Common myeloid progenitor, CD34-positive (primary cell): ENCODE results near the gene SSR3.

Experiments
- CTCF ChIA-PET: fragments of 350-600 bp; sonication (Branson Sonifier 250); formaldehyde crosslinking; loops from one replicate; lab custom pipeline; 2021; ENCODE audit warnings: antibody characterized with exemption; lab: Charles Lee
- POLR2A ChIA-PET: fragments of 350-600 bp; sonication (Branson Sonifier 250); formaldehyde crosslinking; loops from one replicate; lab custom pipeline; 2021; ENCODE audit warnings: antibody characterized with exemption; lab: Charles Lee
- DNase-seq, 3 donors: peaks; one replicate each; pipeline versions ENCODE4 v3.0.0 to v3.0.0-alpha.2; 2013
- H3K27ac ChIP-seq, 2 experiments: 1 replicate in 1 of 2; 2 replicates in 1 of 2; pipeline ENCODE4 v1.7.0; 2013; ENCODE audit warnings: inconsistent platforms in 2 of 2, low read length in 2 of 2, mild to moderate bottlenecking in 2 of 2, low read depth in 1 of 2, moderate library complexity in 1 of 2; ENCODE audit not compliant: severe bottlenecking in 2 of 2, insufficient read depth in 1 of 2, poor library complexity in 1 of 2
- H3K27me3 ChIP-seq, 5 experiments: replicated peaks in 2 of 5; 1 replicate in 3 of 5; 2 replicates in 2 of 5; pipeline versions ENCODE4 v1.6.1 to v1.7.0; 2013; ENCODE audit warnings: low read length in 4 of 5, mild to moderate bottlenecking in 2 of 5, moderate library complexity in 2 of 5, inconsistent platforms in 1 of 5; ENCODE audit not compliant: insufficient read depth in 5 of 5, control insufficient read depth in 4 of 5
- H3K36me3 ChIP-seq, 4 experiments: 1 replicate in 2 of 4; 2 replicates in 2 of 4; pipeline versions ENCODE4 v1.6.1 to v1.7.0; 2013; ENCODE audit warnings: low read length in 3 of 4, control low read depth in 1 of 4, mild to moderate bottlenecking in 1 of 4; ENCODE audit not compliant: control insufficient read depth in 4 of 4, insufficient read depth in 4 of 4
- H3K4me1 ChIP-seq, 4 experiments: 1 replicate in 3 of 4; 2 replicates in 1 of 4; pipeline versions ENCODE4 v1.6.1 to v1.7.1; 2013; ENCODE audit warnings: low read length in 3 of 4, mild to moderate bottlenecking in 3 of 4, control low read depth in 1 of 4, inconsistent platforms in 1 of 4, moderate library complexity in 1 of 4; ENCODE audit not compliant: control insufficient read depth in 4 of 4, insufficient read depth in 4 of 4; ENCODE audit errors: control extremely low read depth in 1 of 4
- H3K4me3 ChIP-seq, 7 experiments: 1 replicate in 4 of 7; 2 replicates in 3 of 7; pipeline versions ENCODE4 v1.5.1 to v1.7.0; 2013; ENCODE audit warnings: mild to moderate bottlenecking in 7 of 7, low read length in 6 of 7, moderate library complexity in 6 of 7, inconsistent platforms in 2 of 7, low read depth in 2 of 7, control low read depth in 1 of 7; ENCODE audit not compliant: insufficient read depth in 4 of 7, control insufficient read depth in 1 of 7; ENCODE audit errors: extremely low read depth in 1 of 7
- H3K9me3 ChIP-seq, 5 experiments: 1 replicate in 4 of 5; 2 replicates in 1 of 5; pipeline versions ENCODE4 v1.6.1 to v1.7.1; 2013; ENCODE audit warnings: low read length in 4 of 5, mild to moderate bottlenecking in 2 of 5, inconsistent platforms in 1 of 5, low read depth in 1 of 5, moderate library complexity in 1 of 5; ENCODE audit not compliant: control insufficient read depth in 4 of 5, insufficient read depth in 2 of 5; ENCODE audit errors: control extremely low read depth in 1 of 5
- WGBS: methylation state at CpG from one replicate; pipeline ENCODE4 v1.1.5; 2013; ENCODE audit not compliant: insufficient coverage; 5-methylcytosine and 5-hydroxymethylcytosine counted together

The SSR3 gene

DNA sequence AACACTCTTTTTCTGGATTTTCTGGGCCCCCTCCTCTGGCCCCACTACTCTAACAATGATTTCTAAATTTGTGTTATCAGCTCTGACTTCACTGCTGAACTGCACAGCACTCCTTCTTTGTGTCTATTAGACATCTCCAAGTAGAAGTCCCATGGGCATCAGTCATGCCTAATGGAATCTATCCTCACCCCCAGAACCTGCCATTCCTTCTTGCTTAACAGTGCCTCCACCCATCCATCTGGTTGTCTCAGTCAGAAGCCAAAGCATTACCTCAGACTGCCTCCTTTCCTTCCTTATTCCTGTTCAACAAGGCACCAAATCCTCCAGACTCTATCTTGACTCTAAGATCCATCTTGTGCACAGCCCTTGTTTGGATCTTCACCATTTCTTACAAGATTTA lies 36.2 kb downstream of the SSR3 start:
- no peak overlapping the region for H3K4me3 ChIP-seq
- DNase-seq, result no peak
- H3K36me3 ChIP-seq, result no peaks in the 10 kb centered on the region
- CTCF ChIA-PET, result interaction anchor here (1.0 to 2.1 kb wide), 3 partner anchors 69 to 564 kb away, joined by 3 to 6 read pairs (median 3); no protein-coding TSS in a partner anchor
- no peak overlapping the region for H3K27ac ChIP-seq
- H3K4me1 ChIP-seq, result no peaks in the 10 kb centered on the region
- POLR2A ChIA-PET, result no interaction called here
- H3K9me3 ChIP-seq, result no peaks in the 10 kb centered on the region
- H3K27me3 ChIP-seq, result peaks cover 0 to 43% (median 23%) of the 10 kb centered on the region in 5 experiments

DNA sequence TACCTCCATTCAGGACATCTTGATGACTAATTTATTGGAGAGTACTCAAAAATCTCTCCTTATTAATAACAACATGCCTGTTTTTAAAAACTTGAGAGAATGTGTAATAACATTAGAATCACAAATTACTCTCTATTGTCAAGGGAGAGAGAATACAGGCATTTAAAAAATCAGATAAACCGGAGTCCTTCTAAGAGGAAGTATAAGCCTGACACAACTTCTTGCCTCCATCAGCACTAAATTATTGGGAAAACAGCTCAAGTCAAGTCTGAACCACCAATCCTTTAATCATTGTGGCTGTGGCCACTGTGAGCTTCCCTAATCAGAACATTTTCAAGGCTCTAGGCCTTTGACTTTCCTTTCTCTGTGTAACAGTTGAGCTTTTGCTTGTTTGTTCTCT lies 38.0 kb downstream of the SSR3 start:
- peaks cover 0 to 26% (median 13%) of the 10 kb centered on the region in 5 experiments for H3K27me3 ChIP-seq
- DNase-seq, result peak in 2 of 3 donors; percentile 23 to 29
- no peak overlapping the region for H3K27ac ChIP-seq
- no peaks in the 10 kb centered on the region for H3K36me3 ChIP-seq
- H3K4me1 ChIP-seq, result no peaks in the 10 kb centered on the region
- POLR2A ChIA-PET, result interaction anchor here (0.6 to 1.1 kb wide), 2 partner anchors 8 to 157 kb away, joined by 4 to 5 read pairs; no protein-coding TSS in a partner anchor
- H3K4me3 ChIP-seq, result no peak overlapping the region
- CTCF ChIA-PET, result interaction anchor here (1.3 to 2.1 kb wide), 3 partner anchors 8 to 366 kb away, joined by 3 to 6 read pairs (median 4); no protein-coding TSS in a partner anchor
- 0% methylated on average over 1 of the region's 1 CpG for WGBS
- no peaks in the 10 kb centered on the region for H3K9me3 ChIP-seq

DNA sequence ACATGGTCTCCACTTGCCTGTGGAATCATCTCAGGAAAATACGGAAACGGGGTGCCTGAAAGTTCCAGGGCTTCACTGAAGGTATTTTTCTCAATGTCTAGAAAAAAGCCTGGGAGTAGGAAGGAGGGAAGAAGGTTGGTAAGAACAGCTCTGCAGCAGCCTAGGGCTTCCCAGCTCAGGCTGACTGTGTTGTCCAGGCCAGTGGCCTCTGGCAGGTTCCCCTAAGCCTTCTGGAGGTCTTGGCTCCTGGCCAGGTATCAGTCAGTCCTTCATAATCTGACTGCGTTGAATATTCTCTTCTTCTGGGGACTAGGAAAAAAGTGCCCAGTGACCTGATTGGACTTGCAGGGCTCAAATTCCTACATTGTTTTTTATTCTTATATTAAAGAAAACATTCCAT lies 38.6 kb downstream of the SSR3 start:
- H3K27ac ChIP-seq, result no peak overlapping the region
- H3K27me3 ChIP-seq, result peaks cover 0 to 24% (median 13%) of the 10 kb centered on the region in 5 experiments
- no CpG with 5 or more reads among the region's 3 CpGs for WGBS
- ChIA-PET POLR2A (no interaction called here), CTCF (interaction anchor here (2.1 kb wide), 1 partner anchor 66 kb away, joined by 6 read pairs; no protein-coding TSS in a partner anchor)
- no peaks in the 10 kb centered on the region for H3K36me3 ChIP-seq
- H3K4me1 ChIP-seq, result no peaks in the 10 kb centered on the region
- no peak for DNase-seq
- no peak overlapping the region for H3K4me3 ChIP-seq
- H3K9me3 ChIP-seq, result no peaks in the 10 kb centered on the region

DNA sequence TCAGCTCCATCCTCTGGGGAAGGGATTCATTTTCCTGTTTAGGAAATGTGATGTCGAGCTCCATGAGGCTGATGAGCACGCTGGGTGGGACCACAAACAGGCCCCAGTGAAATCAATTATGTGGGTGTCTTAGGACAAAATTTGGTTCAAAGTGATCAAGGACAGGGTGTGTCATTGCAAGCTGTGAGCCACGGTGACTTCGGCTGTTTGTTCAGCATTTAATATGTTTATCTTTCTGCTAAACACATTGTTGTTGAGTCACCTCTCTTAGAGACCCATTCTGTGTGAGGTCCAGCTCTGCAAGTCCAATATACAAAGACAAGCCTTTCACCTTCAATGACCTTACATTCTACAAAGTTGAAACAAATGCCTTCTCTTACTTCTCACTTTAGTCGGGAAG lies 41.3 kb downstream of the SSR3 start:
- Histone ChIP-seq H3K9me3 (no peaks in the 10 kb centered on the region), H3K36me3 (no peaks in the 10 kb centered on the region), H3K27me3 (peaks cover 0 to 8% (median 2%) of the 10 kb centered on the region in 5 experiments), H3K4me3 (no peak overlapping the region), H3K27ac (no peak overlapping the region), H3K4me1 (no peaks in the 10 kb centered on the region)
- whole genome bisulfite sequencing, result 100% methylated on average over 4 of the region's 5 CpGs
- POLR2A ChIA-PET, result no interaction called here
- DNase-seq, result no peak
- CTCF ChIA-PET, result interaction anchor here (1.0 to 1.5 kb wide), 4 partner anchors 13 to 89 kb away, joined by 3 read pairs; no protein-coding TSS in a partner anchor

DNA sequence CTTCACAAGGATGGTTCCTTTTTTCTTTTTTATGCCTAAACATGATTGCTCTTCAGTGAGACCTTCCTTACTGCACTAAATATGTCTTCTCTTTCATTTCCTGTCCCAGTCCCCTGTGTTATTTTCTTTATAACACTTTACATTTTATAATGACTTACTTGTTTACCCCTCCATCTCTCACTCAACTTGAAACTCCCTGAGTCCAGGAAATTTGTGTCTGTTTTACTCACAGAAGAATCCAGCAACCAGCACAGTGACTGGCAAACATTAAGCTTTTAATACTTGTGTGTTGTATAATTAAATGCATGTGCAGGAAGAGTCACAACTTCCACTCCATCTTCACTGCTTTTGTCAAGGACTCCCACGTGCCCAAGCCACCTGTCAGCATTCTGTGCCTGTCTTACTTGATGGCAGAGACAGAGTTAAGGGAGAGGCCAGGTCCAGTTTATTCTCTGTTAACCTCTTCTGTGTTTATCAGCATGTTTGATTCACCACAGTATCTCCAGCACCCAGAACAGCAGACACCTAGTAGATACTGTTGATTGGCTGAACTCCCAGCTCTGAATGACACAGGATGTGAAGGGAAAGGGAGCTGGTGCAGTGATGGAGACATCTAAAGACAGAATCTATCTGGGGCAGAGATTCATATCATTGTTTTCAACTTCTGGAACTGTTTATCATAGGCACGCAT lies 42.8 kb downstream of the SSR3 start:
- ChIA-PET CTCF (interaction anchor here (0.8 to 7.8 kb wide), 5 partner anchors 8 to 360 kb away, joined by 3 to 72 read pairs (median 3); no protein-coding TSS in a partner anchor), POLR2A (no interaction called here)

DNA sequence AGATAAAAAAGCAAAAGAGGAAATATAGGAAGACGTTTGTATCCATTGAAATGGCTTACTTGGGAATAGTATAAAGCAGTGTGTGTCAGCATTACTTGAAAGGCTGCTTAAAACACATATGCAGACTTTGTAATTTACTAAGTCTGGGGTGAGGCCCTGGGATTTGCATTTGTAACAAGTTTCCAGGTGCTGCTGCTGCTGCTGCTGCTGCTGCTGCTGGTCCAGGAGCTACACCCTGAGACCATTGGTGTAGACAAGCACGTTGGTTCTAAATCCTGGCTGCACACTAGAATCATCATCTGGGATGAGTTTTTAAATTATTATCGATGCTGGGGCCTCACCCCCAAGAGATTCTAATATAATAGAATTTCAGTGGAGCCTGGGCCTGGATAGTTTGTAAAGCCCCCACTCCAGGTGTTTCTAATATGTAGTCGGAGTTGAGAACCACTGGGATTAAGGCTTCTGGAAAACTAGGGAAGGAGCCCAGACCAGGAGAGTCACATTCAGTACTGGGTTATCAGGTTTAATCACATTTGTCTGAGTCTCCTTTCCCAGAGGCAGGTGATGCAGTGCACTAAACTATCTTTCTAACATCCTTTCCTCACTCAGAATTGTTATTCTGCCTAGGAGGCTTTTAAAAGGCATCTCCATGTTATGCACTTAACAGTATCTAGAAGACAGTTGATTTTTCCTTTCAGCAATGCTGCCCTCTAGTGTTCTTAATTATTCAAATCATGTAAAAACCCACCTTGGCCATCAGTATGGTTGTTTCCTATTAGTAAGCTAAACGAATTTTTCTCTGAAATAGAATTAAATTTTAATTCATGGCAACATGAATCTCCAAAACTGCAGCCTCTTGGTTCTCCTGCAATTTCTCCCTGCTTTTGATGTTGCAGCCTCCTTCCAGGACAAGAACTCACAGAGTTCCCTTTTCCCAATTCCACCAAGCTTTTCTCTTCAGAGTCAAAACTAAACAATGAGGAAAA lies 45.4 kb downstream of the SSR3 start:
- no peaks in the 10 kb centered on the region for H3K4me1 ChIP-seq
- H3K4me3 ChIP-seq, result no peak overlapping the region
- DNase-seq, result peak; percentile 67 to 83 (median 75)
- H3K27me3 ChIP-seq, result peaks cover 0 to 3% (median 0%) of the 10 kb centered on the region in 5 experiments
- no peak overlapping the region for H3K27ac ChIP-seq
- CTCF ChIA-PET, result interaction anchor here (0.6 to 7.8 kb wide), 26 partner anchors 8 to 465 kb away, joined by 3 to 72 read pairs (median 4); no protein-coding TSS in a partner anchor
- no peaks in the 10 kb centered on the region for H3K9me3 ChIP-seq
- POLR2A ChIA-PET, result interaction anchor here (0.6 kb wide), 1 partner anchor 59 kb away, joined by 3 read pairs; no protein-coding TSS in a partner anchor
- WGBS, result 93% methylated on average over 4 of the region's 5 CpGs
- no peaks in the 10 kb centered on the region for H3K36me3 ChIP-seq

More for the DNA sequence above, 42.8 kb downstream of the SSR3 start:
- Histone ChIP-seq H3K27me3 (peaks cover 0 to 4% (median 1%) of the 10 kb centered on the region in 5 experiments), H3K9me3 (no peaks in the 10 kb centered on the region), H3K4me3 (no peak overlapping the region), H3K27ac (no peak overlapping the region), H3K36me3 (no peaks in the 10 kb centered on the region), H3K4me1 (no peaks in the 10 kb centered on the region)
- DNase-seq, result no peak
- 86% methylated on average over 1 of the region's 2 CpGs for WGBS
